ENCODE measurements around the gene MAFF.
"Not testable (repeated sequence)": the region's sequence is repeated elsewhere in the genome, so short reads cannot be mapped to it uniquely, and the experiment has no call there.

MAFF gene

DNA sequence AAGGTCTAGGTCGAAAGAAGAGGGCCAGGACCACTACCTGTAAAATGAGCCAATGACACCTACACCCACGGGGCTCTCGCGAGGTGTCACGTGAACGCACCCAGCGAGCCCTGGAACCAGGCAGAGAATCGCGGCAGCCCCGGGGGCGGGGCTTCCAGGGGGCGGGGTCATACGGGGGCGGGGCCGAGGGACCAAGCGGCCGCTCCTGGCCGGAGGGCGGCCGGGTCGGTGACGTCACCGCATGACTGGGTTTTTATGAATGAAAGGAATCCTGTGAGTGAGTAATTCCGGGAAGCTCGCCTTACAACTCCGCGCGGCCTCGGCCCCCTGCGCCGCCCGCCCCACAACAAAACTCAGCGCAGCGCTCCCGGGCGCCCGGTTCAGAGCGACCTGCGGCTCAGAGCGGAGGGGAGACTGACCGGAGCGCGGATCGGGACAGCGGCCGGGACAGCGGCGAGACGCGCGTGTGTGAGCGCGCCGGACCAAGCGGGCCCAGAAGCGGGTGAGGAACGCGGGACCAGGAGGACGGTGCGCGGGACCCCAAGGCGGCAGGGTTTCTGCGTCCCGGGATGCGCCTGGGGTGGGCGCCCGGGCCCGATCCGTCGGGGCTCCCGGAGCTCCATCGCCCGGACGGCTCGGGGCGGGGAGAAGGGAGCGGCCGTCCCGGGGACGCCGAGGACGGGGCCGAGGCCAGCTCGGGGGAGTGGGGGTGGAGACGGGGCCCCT is at the start of gene MAFF:
MAFF (plus strand) TSS at position 284 of the 726 bp plus-strand sequence. CDS start 11,860 bp downstream, outside the sequence.
- peak; percentile 89 to 91 for DNase-seq (ENCODE audit: low read depth in 2 of 2)

DNA sequence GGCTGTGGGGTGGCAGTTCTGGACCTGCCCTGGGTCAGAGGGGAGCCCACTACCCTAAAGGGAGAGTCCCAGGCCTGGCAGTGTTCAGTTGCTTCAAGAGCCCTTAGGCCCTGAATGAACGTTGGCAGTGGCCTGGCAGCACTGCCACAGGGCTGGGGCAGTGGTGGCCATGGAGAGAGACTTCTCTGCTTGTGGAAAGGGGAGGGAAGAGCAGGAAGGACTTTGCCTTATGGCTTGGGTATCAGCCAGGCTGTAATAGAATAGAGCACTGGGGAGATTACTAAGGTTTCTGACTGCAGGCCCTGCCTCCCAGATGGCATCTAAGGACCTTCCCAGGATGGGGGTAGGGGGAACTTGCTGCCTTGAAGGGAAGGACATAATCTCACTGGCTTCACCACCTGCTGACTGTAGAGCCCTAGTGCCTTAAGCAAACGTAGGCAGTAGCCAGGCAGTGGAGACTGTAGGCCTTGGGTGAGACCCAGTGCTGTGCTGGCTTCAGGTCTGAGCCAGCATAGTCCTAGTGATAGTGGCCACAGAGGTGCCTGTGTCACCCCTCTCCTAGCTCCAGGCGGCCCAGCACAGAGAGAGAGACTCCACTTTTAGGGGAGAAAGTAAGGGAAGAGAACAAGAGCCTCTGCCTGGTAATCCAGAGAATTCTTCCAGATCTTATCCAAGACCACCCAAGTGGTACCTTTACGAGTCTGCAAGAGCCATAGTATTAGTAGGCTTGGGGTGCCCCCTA is 47.8 kb upstream of the MAFF start:
- DNase-seq (ENCODE audit: low read depth in 2 of 2) = no peak

DNA sequence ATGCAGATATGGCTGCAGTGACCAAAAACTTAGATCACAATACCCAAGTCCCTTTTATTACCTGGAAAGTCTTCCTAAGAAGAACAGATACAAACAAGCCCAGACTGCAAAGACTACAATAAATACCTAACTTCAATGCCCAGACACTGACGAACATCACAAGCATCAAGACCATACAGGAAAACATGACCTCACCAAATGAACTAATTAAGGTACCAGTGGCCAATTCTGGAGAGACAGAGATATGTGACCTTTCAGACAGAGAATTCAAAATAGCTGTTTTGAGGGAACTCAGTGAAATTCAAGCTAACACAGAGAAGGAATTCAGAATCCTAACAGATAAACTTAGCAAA is 47.3 kb upstream of the MAFF start:
- DNase-seq (ENCODE audit: low read depth in 2 of 2) = not testable (repeated sequence)

DNA sequence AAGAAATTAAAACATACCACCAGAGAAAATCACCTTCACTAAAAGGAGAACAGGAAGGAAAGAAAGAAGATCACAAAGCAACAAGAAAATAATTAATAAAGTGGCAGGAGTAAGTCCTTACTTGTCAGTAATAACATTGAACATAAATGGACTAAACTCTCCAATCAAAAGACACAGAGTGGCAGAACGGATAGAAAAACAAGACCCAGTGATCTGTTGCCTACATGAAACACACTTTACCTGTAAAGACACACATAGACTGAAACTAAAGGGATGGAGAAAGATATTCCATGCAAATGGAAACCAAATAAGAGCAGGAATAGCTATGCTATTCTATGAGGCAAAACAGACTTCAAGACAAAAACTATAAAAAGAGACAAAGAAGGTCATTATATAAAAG is 46.1 kb upstream of the MAFF start:
- DNase-seq (ENCODE audit: low read depth in 2 of 2) = no peak

DNA sequence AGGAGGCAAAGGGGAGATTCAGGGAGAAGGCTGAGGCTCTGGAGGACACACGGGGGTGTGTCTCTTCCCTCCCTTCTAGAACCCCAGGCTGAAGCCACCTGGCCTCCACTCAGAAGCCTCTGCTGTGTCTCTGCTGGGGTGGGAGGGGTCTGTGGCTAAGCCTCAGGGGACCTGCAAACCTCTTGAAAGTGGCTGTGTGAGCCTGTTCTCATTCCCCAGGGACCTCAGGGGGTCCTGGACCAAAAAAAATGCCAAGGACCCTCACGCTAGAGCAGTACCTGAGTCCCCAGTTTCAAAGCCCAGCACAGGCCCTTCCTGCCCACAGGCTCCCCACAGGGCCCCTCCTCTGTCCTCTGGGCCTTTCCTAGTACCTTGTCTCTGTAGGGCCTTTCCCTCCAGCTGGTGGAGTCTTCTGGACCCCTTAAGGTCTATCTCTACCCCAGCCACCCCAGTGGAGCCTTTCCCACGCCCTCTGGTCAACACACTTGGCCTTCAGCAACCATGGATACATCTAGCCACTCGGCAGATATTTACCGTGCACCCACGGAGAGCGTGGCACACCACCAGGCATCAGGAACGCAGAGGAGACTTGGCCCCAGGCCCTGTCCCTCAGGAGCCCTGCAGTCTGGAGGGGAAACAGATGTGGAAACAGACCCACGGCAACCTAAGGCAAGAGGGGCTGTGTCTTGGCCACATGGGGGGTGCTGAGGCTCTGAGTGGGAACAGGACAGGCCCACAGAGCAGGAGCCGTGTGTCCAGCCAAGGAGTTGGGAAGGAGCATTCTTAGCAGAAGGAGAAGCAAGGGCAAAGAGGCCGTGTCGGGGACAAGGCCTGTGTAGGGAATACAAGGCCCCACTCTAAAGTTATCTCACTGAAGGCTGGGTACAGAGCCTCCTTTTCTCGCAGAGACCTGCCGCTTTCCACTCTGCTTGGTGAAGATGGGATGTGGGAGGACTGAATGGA is 38.6 kb upstream of the MAFF start:
- DNase-seq (ENCODE audit: low read depth in 2 of 2) = no peak

DNA sequence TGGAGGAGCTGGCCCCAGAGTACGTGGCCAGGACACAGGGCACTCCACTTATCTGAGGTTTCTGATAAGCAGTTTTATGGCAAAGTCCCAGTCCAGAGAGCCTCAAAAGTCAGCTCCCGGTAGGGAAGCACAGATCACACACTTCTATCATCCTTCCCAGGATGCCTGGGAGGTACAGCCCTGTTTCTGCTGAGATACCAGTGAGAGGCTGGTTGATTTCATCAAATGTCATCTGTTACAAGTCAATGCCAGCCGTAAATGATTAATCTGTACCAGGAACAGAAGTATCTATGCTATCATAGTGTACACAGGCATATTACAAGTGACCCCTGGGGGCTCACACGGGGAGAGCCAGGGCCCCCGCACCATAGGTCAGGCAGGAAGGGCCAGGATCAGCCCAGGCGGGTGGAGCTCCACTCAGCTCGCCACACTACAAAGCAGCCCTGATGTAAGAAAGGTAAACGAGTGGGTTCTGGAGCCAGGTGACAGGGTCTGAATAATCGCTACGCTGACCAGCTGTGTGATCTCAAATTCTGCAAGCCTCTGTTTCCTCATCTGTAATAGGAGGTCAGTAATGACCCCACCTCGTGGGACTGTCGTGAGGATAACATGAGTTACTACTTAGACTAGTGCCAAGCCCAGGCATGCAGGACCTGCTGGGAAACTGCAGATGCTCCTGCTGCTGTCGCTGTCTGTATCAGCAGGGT is 37.8 kb upstream of the MAFF start:
- DNase-seq (ENCODE audit: low read depth in 2 of 2) = no peak

DNA sequence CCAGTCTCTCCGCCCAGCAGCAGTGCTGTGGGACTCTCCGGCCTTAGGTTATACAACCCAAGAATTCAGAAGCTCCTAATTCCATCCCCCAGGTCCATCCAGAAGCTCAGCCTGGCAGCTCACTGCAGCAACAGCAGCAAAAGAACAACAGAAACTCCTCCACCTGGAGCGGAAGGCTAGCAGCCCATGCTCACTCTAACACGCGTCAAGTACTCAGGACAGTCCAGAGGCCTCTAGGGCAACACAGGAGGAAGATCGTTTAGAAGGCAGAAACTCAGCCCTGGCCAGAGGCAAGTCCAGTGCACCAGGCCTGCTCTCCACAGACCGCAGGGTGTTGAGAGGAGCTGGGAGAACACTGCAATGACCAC is 37.3 kb upstream of the MAFF start:
- DNase-seq (ENCODE audit: low read depth in 2 of 2) = no peak

DNA sequence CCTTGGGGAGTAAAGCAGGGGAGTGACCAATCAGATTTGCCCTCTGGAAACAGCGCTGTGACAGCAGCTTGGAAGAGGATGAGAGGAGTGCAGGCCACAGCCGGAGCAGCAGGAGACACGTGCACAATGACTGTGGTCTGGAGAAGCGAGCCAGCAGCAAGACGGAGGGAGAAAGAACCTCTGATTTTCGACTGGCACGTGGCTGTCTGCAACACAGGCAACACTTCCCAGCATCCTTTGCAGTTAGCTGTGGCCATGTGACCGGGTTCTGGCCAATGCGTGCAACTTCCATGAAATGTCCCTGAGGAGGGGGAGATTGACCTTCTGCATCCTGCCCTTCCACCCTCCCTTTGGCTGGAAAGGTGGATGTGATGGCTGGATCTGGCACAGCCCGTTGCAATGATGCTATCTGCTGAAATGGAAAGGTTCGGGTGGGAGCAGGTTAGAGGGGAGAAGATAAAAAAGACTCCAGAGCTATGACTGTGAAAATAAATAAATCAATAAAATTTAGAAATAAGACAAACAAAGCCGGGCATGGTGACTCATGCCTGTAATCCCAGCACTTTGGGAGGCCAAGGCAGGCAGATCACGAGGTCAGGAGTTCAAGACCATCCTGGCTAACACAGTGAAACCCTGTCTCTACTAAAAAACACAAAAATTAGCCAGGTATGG is 35.7 kb upstream of the MAFF start:
- DNase-seq (ENCODE audit: low read depth in 2 of 2) = no peak

DNA sequence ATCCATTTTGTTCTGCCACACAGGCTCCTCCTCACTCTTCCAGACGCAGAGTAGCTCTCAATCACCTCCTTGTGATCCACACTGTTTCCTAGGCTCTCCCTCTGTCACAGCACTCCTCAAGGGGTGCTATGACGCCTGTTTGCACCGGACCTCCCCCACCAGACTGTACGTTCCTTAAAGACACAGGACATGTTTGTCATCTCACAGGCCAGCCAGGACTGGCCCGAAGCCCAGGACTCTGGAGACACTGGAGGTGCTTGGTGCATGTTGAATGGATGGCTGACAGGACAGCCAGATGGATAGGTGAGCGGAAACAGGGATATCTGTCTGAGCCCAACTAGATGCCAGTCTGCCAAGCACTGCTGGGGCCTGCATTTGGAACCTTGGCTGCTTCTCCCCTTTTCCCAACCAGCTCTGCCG is 33.8 kb upstream of the MAFF start:
- DNase-seq (ENCODE audit: low read depth in 2 of 2) = no peak

DNA sequence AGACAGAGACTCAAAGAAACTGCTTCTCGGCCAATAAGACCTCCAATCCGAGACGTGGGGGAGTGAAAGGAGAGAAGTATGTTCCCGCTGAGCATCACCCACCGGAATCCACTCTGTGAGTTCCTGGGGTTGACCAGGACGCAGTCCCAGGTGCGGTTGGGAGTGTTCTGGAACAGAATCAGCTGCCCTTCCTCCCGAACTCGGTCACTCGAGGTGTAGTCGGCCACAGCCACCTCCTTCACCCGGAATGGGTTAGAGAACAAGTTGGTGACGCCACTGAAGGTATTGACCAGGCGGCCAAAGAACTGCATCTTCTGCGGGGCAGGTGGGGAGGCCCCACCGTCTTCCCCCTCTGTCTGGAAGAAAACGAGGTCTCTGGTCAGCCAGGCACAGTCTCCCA is 32.7 kb upstream of the MAFF start:
- no peak for DNase-seq (ENCODE audit: low read depth in 2 of 2)

DNA sequence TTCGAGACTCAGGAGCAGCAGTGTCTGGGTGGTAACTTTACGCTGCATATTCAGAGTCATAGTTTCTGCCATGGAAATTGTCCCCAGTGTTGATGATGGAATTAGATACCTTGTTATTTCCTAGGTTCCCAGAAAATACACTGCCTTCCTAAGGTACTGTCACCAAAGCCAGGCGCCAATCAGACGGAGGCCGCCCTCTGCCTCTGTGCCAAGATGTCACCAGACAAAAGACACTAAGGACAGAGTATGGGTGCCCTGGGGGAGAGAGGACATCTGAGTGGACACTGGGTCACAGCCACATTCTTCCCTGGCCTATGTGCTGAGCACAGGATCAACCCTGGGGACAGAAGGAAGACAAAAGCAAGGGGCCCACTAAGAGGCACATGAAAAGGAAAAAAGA is 31.3 kb upstream of the MAFF start:
- no peak for DNase-seq (ENCODE audit: low read depth in 2 of 2)

DNA sequence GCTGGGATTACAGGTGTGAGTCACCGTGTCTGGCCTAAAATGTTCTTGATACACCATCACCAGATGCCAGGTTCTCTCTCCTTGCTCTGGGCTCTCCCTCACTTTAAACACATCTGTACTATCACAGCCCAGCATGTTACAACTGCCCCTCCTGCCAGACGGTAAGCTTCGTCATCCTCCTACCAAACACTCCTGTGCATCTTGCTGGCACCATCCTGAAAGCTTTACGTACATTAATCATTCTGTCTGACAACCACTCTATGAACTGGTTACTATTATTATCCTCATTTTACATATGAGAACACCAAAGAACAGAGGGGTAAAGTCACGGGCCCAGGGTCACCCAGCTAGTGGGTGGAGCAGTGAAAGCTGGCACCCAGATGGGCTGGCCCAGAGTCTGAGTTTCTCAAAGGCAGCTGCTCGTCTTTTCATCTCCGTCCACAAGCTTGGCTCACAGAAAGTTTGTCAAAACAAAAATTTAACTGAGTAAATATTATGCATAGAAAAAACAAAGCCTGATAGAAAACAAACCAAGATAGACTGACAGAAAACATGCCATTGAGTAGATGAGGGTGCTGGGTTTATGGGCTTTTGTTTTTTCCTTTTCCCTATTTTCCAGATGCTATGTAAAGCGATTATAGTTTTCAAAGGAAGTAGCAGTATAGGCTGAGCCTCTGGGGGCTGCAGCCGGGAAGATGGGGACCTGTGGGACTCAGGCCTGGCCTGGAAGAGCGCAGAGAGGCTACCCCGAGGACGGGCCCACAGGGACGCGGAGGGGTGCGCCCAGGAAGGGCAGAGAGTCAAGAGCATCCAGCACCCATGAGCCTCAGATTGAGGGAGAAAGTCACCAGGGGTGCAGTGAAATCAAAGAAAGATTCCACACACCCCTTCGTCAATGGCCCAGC is 29.6 kb upstream of the MAFF start:
- no peak for DNase-seq (ENCODE audit: low read depth in 2 of 2)

DNA sequence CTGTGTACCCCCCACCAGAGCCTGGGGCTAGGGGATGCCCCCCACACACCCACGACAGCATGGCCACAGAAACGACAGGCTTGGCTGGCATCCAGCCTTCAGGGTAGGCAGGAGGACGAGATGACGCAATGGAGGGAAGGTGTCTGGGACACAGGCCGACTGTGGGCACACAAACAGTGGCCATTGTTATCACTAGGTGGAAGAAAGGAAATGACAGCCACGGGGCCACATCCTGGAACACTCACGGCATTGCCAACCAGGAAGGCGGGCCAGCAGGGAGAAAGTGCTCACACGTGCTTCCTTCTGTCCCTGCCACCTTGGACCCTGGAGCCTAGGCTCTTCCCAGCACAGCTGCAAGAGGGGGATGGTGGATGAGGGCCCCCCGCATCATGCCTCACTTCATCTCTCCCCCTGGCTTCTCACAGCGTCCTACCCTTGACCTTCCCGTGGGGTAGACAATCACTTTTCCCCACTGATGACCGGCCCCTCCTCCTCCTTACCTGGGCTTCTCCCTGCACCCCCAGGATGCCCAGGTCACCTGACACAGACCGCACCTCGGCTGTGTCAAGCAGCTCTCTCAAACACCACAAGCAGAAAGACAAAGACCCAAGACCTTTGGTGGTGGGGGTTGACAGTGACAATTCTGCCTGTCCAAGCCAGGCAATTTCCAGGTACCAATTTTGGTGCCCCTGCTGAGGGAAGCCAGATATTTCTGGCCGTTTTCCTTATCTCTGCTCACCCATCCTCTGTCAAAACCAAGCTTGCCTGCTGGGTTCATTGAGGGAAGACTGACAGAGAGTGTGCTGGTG is 28.8 kb upstream of the MAFF start:
- DNase-seq (ENCODE audit: low read depth in 2 of 2) = peak in 1 of 2 donors; percentile 48

DNA sequence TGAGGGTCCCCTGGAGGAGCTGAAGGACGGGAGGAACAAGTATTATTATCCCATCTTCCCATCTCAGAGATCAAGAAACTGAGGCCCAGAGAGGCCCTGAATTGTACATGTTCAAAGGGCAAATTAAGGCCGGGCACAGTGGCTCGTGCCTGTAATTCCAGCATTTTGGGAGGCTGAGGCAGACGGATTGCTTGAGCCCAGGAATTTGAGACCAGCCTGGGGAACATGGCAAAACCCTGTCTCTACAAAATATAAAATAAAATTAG is 28.2 kb upstream of the MAFF start:
- DNase-seq (ENCODE audit: low read depth in 2 of 2) = no peak

DNA sequence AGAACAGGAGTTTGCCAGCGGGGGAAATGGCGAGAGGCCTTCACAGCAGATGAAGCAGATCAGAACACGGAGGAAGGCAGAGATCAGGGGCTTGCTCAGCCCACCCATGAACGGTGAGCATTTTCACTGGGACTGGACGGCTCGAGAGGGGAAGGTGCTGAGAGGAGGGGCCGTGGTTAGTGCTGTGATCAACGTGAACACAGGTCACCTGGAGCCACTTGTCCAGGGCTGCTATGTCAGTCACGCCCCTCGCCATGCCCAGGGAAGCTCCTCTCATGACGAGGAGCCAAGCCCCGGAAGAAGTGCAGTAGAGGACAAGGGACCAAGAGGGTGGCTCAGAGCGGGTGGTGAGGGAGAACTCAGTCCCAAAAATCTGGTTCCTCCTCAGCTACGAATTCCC is 27.2 kb upstream of the MAFF start:
- no peak for DNase-seq (ENCODE audit: low read depth in 2 of 2)

DNA sequence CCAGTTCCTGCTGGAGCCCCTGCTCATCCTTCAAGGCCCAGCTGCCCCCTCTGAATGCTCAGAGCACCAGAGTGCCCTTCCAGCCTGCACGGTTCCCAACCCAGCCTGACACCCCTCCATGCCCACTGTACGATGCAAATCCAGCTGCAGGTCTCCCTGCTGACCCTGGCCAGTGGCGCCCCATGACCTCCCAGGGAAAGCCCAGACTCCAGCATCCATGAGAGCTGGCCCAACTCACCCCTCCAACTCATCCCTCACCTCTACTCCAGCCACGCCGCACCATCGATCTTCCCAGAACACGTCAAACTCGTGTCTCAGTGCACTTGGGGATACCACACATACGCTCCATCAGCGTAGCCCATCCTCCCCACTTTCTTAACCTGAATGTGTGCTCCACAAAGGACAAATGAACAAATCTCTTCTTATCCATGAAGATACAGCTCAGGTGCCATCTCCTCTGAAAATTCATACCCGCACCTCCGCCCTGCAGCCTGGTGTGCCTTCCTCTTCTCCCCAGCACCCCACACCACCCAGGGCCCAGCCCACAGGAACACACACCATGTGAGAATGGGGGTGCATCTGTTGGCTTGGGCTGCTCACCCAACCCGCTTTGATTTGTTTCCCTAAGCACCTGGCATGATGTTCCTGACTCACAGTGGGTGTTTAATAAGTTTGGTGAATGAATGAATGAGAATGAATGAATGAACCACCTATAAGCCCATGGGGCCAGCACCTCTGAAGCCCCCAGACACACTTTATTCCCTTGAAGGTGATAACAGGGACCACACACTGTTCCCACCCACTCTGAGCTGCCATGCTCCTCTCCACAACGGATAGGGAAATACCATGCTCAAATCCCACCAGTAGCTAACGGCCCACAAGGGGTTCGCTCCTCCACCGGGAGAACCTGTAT is 26.3 kb upstream of the MAFF start:
- DNase-seq (ENCODE audit: low read depth in 2 of 2) = no peak

DNA sequence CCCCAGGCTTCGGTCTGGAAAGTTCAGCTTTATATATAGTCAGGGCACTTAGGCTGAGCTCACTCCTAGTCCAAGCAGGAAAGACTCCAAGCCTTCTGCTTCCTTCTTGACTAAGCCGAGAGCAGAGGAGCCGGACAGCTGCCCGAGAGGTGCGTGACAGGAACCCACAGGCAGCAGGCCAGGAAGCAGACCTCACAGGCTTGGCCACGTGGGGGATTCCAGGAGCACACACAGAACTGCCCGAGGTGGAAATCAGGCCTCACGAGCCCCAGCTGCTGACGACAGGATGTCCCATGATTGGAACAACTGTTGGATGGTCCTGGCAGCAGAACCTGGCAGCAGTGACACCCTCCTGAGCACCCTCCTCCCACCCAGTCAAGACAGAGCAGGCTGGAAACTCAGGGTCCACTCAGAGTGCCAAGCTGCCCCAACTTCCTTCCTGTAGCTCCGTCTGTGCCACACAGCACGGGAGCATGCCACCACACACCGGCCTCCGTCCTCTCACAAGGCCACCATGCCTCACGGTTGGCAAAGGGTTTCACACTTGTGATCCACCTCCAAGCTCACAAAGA is 25.5 kb upstream of the MAFF start:
- peak in 1 of 2 donors; percentile 41 for DNase-seq (ENCODE audit: low read depth in 2 of 2)

DNA sequence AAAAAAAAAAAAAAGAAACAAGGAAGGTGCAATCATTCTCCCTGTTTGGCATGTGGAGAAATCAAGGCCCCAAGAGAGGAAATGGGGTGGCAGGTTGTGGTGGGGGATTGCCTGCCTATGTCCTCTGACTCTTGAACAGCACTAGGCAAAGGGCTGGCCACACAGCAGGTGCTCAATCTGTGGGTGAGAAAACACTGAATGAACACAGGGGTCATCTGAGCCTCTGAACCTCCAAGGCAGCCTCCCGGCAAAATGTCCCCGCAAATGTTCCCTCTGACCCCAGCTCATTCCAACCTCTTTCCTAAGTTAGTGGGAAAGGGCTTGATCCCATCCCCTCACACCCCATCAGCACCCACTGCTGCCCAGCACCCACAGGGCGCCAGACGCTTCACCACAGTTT is 24.8 kb upstream of the MAFF start:
- DNase-seq (ENCODE audit: low read depth in 2 of 2) = no peak
